VCaP (cell line): ENCODE results near the gene RBP3.

ENCODE experiments used
- H3K27ac ChIP-seq: fragments of 450-650 bp; 2 replicates; pipeline ENCODE4 v1.5.1; 2017
- TF ChIP-seq, protein P1 (sequence below): fragments of 450-650 bp; conservative IDR thresholded peaks from 2 replicates; pipeline ENCODE4 v1.5.1; 2017; ENCODE audit warnings: mild to moderate bottlenecking, moderate library complexity

Gene RBP3

DNA sequence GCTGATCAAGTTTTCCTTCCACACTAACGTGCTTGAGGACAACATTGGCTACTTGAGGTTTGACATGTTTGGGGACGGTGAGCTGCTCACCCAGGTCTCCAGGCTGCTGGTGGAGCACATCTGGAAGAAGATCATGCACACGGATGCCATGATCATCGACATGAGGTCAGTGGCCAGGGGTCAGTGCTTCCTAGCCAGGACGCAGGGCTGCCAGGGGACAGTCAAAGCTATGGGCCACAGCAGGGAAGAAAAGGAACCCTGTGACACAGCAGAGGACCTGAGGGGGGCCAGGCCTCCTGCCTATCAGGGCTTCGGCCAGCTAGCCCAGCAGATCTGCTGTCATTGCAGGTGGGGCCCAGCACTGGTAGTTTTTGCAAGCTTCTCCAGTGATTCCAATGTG lies 5.2 kb downstream of the RBP3 start:
- TF ChIP-seq, protein P1, sequence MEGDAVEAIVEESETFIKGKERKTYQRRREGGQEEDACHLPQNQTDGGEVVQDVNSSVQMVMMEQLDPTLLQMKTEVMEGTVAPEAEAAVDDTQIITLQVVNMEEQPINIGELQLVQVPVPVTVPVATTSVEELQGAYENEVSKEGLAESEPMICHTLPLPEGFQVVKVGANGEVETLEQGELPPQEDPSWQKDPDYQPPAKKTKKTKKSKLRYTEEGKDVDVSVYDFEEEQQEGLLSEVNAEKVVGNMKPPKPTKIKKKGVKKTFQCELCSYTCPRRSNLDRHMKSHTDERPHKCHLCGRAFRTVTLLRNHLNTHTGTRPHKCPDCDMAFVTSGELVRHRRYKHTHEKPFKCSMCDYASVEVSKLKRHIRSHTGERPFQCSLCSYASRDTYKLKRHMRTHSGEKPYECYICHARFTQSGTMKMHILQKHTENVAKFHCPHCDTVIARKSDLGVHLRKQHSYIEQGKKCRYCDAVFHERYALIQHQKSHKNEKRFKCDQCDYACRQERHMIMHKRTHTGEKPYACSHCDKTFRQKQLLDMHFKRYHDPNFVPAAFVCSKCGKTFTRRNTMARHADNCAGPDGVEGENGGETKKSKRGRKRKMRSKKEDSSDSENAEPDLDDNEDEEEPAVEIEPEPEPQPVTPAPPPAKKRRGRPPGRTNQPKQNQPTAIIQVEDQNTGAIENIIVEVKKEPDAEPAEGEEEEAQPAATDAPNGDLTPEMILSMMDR: no peak
- no peak overlapping the region for H3K27ac ChIP-seq

DNA sequence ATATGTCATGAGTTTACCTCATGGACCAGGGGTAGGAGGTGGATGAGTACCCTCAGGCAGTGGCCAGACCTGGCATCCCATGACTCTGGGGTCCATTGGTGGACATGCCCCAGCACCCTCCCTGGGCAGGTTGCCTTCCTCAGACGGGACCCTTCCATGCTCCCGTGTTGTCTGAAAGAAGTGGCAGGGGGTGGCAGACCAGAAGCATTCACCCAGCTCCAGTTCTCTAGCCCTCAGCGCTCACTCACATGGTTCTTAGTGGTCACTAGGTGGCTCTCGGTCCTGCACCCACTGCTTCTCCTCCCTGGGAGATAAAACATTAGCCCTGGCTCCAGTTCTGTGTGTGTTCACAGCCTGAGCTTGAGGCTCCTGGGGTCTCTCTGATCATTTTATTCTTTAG lies 6.0 kb downstream of the RBP3 start:
- H3K27ac ChIP-seq: no peak overlapping the region
- TF ChIP-seq, protein P1: peak; percentile 33

DNA sequence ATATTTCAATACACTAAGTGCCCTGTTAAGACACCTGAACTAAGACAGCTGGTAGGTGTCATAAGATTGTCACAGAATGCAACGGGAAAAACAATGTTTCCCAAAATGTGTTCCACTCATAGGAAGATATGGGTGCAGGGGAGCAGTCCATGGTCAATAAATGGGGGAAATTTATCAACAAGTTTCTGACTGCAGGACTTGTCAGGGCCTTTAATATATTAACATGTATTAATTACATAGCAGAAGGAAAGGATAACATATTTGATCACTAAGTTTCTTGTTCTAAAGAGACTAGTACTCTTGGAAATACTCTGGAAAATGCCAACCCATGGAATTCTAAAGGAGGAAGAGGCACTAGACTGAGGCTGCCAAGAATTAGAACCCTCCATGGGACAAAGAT lies 6.7 kb downstream of the RBP3 start:
- TF ChIP-seq, protein P1: no peak
- no peak overlapping the region for H3K27ac ChIP-seq

DNA sequence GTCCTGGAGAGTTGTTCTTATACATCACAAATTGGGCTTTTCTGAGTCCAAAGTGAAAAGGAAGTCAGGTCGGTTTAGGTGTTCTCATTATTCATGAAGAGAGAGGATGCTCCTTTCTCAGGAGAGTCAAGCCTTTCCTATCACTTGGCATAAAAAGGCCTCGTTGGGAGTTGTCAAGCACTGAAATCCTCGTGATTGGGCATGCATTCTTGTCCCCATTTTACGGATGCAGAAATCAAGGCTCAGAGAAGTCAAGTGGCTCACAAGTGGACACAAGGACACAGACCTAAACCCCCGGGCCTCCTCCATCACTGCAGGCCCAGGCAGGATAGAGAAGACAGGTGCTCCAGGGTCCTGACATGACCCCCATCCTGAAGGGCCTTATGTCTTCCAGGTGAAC lies 8.5 kb downstream of the RBP3 start:
- TF ChIP-seq, protein P1: no peak
- no peak overlapping the region for H3K27ac ChIP-seq

DNA sequence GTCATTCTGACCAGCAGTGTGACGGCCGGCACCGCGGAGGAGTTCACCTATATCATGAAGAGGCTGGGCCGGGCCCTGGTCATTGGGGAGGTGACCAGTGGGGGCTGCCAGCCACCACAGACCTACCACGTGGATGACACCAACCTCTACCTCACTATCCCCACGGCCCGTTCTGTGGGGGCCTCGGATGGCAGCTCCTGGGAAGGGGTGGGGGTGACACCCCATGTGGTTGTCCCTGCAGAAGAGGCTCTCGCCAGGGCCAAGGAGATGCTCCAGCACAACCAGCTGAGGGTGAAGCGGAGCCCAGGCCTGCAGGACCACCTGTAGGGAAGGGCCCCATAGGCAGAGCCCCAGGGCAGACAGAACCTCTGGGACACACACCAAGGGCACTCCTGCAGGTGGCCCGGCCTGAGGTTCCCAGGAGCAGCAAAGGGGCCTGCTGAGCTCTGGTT lies 9.0 kb downstream of the RBP3 start:
- no peak overlapping the region for H3K27ac ChIP-seq
- TF ChIP-seq, protein P1: no peak

DNA sequence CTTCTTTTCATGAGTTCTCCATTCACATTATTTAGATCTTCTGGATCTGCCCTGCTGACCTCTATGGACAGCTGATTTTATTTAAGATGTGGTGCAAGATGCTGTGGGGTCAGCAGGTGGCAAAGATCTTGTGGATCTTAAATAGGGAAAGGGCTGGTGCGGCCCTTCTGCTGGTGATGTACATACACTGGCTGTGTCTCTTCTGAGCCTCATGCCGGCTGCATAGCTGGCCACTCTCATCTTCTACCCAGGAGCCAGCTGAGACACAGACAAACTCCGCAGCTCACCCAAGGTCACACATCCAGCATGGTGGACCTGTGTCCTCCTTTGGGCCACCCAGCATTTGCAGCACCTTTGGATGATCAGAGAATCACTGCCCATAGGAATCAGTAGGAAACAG lies 9.7 kb downstream of the RBP3 start:
- TF ChIP-seq, protein P1: no peak
- no peak overlapping the region for H3K27ac ChIP-seq

DNA sequence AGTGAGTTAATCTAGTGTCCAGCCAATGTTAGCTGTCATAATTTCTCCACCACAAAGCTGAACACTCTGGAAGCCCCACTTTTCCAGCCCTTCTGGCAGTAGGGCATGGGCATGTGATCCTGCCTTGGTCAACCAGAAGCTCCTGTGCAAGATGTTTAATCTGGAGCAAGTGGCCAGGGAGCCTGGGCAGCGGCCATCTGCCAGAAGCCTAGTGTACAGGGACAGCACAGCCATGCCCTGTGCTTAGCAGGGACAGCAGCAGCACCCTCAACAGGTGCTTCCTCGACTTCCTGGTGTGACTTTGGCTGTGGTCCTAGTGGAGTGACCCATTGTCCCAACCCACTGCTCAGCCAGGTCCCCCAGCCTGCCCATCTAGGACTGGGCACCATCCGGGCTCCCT lies 10.3 kb downstream of the RBP3 start:
- H3K27ac ChIP-seq: no peak overlapping the region
- TF ChIP-seq, protein P1: no peak

DNA sequence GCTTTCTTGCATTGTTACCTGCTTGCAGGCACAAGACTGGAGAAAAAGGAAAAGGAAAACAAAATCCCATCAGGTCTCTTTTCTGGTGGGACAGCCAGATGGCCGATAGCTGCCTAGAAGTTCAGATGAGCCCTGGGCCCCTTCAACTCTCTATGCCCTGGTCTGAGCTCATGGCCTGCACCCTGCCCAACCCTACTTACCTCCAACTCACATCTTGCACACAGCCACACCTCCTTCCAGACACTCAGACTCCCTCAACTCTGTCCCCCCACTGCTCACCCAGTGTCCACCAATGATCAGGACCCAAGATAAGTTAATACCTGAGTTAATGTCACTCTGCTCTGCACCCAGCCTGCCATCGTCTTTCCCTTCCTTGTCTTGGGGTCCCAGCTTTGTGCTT lies 10.9 kb downstream of the RBP3 start:
- no peak overlapping the region for H3K27ac ChIP-seq
- TF ChIP-seq, protein P1: no peak
